GM19099 (cell line): ENCODE measurements around the gene WNT4.

ENCODE experiments used
- POLR2A ChIP-seq: IDR thresholded peaks from 3 replicates; pipeline ENCODE4 v1.6.1; 2011; ENCODE audit warnings: low read depth; ENCODE audit not compliant: insufficient read length; ENCODE audit errors: extremely low read depth

Gene WNT4

GRCh38 chr1:22127731-22128130, 15.2 kb downstream of the WNT4 start:
- no peak for TF ChIP-seq POLR2A

GRCh38 chr1:22127248-22127647, 15.6 kb downstream of the WNT4 start:
- no peak for TF ChIP-seq POLR2A

- TF ChIP-seq POLR2A = no peak
Observed at GRCh38 chr1:22126531-22126930, 16.4 kb downstream of the WNT4 start.

- TF ChIP-seq POLR2A = no peak
Observed at GRCh38 chr1:22124592-22125229, 18.2 kb downstream of the WNT4 start.

GRCh38 chr1:22123901-22124404, 18.9 kb downstream of the WNT4 start:
- no peak for TF ChIP-seq POLR2A

- no peak for TF ChIP-seq POLR2A
Observed at GRCh38 chr1:22123071-22123390, 19.9 kb downstream of the WNT4 start.

GRCh38 chr1:22122273-22123070, 20.4 kb downstream of the WNT4 start:
- no peak for TF ChIP-seq POLR2A

GRCh38 chr1:22121421-22121911, 21.4 kb downstream of the WNT4 start:
- TF ChIP-seq POLR2A = no peak

GRCh38 chr1:22120469-22120790, 22.5 kb downstream of the WNT4 start:
- TF ChIP-seq POLR2A = no peak

GRCh38 chr1:22119626-22120468, 23.1 kb downstream of the WNT4 start:
- TF ChIP-seq POLR2A = no peak

- no peak for TF ChIP-seq POLR2A
Observed at GRCh38 chr1:22118291-22118992, 24.5 kb downstream of the WNT4 start.

GRCh38 chr1:22117851-22118250, 25.0 kb downstream of the WNT4 start:
- TF ChIP-seq POLR2A = no peak

GRCh38 chr1:22117238-22117637, 25.7 kb downstream of the WNT4 start:
- TF ChIP-seq POLR2A = no peak

- no peak for TF ChIP-seq POLR2A
Observed at GRCh38 chr1:22115286-22115685, 27.6 kb downstream of the WNT4 start.
